Peyer's patch (tissue), 4 donors: ENCODE results near the gene NLRP12. TPM values are rescaled to one million over a fixed set of nuclear protein-coding genes. Genes with fewer than 3 reads are reported as not detected.
"Not testable (repeated sequence)": the region's sequence is repeated elsewhere in the genome, so short reads cannot be mapped to it uniquely, and the experiment has no call there.

Source experiments
- DNase-seq, 3 donors: peaks; one replicate each; pipeline ENCODE4 v3.0.0-alpha.2; 2017 to 2019
- H3K27ac ChIP-seq, 4 donors: fragments of 200-600 bp; sonication (generic); one replicate each; pipeline ENCODE4 v1.5.1; 2016 to 2019
- H3K27me3 ChIP-seq, 2 donors: fragments of 200-600 bp; sonication (generic); one replicate each; pipeline ENCODE4 v1.5.1; 2019
- H3K36me3 ChIP-seq, 3 donors: fragments of 200-600 bp; sonication (generic); one replicate each; pipeline ENCODE4 v1.5.1; 2016 to 2019
- H3K4me1 ChIP-seq, 4 donors: fragments of 200-600 bp; sonication (generic); one replicate each; pipeline ENCODE4 v1.5.1; 2016 to 2019
- H3K4me3 ChIP-seq, 4 donors: fragments of 200-600 bp; sonication (generic); 1 replicate in 3 of 4; 2 replicates in 1 of 4; pipeline ENCODE4 v1.5.1; 2016 to 2019; ENCODE audit warnings: mild to moderate bottlenecking in 1 of 4
- H3K9me3 ChIP-seq, 4 donors: fragments of 200-600 bp; sonication (generic); one replicate each; pipeline ENCODE4 v1.5.1; 2016 to 2019; ENCODE audit warnings: mild to moderate bottlenecking in 1 of 4
- POLR2A ChIP-seq, 2 donors: fragments of 450-650 bp; IDR thresholded peaks; one replicate each; pipeline ENCODE4 v1.5.1; 2017; ENCODE audit warnings: antibody characterized with exemption in 2 of 2, mild to moderate bottlenecking in 2 of 2, moderate library complexity in 2 of 2
- total RNA-seq, 4 donors: library from RNA; depleted of rRNA; stranded (reverse); fragments of >200 nt; gene quantifications; one replicate each; pipeline ENCODE4 v1.1.0, GENCODE V29; 2016
- TF ChIP-seq, protein P1 (sequence below), 6 experiments: fragments of 450-650 bp in 4 of 6; fragments of 200-600 bp in 2 of 6; sonication (generic) in 1 of 6; IDR thresholded peaks; one replicate each; pipeline ENCODE4 v1.5.1; 2017 to 2019; ENCODE audit warnings: antibody characterized with exemption in 6 of 6, mild to moderate bottlenecking in 3 of 6, moderate library complexity in 1 of 6

Gene NLRP12
- total RNA-seq, 4 donors from 2014 or later, result 0.67 TPM; not detected in 3

DNA sequence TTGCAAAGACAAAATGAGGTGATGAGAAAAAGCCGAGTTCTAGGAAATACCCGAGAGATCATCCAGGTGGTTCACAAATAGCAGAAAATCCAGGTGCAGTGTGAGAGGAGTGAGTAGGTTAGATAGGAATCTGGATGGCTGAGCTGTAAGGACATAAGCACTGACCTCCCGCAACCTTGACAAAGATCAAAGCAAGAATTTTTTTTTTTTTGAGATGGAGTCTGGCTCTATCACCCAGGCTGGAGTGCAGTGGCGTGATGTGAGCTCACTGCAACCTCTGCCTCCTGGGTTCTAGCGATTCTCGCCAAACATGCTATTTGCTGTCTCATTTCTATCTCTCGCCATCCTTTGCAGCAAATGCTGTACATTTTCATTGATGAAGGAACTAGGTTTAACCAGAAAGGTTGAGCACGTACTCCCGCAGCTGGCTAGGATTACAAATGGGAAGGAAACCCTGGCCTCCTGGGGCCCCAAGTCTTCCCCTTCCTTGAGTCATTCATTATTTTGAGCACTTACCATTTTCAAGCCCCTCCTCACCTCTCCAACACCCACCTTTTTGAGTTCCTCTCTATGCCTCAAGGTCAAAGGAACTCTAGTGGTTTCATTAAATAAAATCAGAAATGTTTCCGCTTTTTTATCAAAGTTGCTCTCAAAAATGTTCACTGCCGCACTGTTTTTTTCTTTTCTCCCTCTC is 38.8 kb downstream of the NLRP12 start:
- H3K4me3 ChIP-seq, result no peak overlapping the region
- H3K27me3 ChIP-seq, result no peaks in the 10 kb centered on the region
- no peaks in the 10 kb centered on the region for H3K36me3 ChIP-seq
- DNase-seq, result no peak
- no peaks in the 10 kb centered on the region for H3K9me3 ChIP-seq
- TF ChIP-seq, protein P1, sequence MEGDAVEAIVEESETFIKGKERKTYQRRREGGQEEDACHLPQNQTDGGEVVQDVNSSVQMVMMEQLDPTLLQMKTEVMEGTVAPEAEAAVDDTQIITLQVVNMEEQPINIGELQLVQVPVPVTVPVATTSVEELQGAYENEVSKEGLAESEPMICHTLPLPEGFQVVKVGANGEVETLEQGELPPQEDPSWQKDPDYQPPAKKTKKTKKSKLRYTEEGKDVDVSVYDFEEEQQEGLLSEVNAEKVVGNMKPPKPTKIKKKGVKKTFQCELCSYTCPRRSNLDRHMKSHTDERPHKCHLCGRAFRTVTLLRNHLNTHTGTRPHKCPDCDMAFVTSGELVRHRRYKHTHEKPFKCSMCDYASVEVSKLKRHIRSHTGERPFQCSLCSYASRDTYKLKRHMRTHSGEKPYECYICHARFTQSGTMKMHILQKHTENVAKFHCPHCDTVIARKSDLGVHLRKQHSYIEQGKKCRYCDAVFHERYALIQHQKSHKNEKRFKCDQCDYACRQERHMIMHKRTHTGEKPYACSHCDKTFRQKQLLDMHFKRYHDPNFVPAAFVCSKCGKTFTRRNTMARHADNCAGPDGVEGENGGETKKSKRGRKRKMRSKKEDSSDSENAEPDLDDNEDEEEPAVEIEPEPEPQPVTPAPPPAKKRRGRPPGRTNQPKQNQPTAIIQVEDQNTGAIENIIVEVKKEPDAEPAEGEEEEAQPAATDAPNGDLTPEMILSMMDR (IDR thresholded peaks at IDR 0.05), result no peak
- no peak for TF ChIP-seq POLR2A (IDR thresholded peaks at IDR 0.05)
- no peak overlapping the region for H3K27ac ChIP-seq
- no peaks in the 10 kb centered on the region for H3K4me1 ChIP-seq

GRCh38 chr19:53782698-53783097 is 41.4 kb downstream of the NLRP12 start:
- Histone ChIP-seq H3K27ac (no peak overlapping the region), H3K9me3 (no peaks in the 10 kb centered on the region), H3K27me3 (no peaks in the 10 kb centered on the region), H3K4me1 (no peaks in the 10 kb centered on the region), H3K36me3 (no peaks in the 10 kb centered on the region), H3K4me3 (no peak overlapping the region)
- TF ChIP-seq POLR2A (IDR thresholded peaks at IDR 0.05), result no peak
- TF ChIP-seq, protein P1 (IDR thresholded peaks at IDR 0.05), result no peak
- no peak for DNase-seq

DNA sequence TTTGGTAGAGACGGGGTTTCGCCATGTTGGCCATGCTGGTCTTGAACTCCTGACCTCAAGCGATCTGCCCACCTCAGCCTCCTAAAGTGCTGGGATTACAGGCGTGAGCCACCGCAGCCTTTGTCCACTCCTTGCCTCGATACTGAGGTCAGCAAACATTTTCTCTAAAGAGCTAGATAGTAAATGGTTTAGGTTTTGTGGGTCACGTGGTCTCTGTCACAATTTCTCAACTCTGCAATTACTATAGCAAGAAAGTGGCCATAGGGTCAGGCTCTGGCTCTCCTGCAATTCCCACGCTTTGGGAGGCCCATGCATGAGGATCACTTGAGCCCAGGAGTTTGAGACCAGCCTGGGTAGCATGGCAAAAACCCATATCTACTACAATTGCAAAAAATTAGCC is 42.8 kb downstream of the NLRP12 start:
- not testable (repeated sequence) for H3K4me1 ChIP-seq, H3K9me3 ChIP-seq, H3K4me3 ChIP-seq, H3K27ac ChIP-seq, DNase-seq, H3K36me3 ChIP-seq, H3K27me3 ChIP-seq

- TF ChIP-seq, protein P1 (IDR thresholded peaks at IDR 0.05), result no peak
- no peak for TF ChIP-seq POLR2A (IDR thresholded peaks at IDR 0.05)
- Histone ChIP-seq H3K4me3 (no peak overlapping the region), H3K27ac (no peak overlapping the region), H3K36me3 (no peaks in the 10 kb centered on the region), H3K27me3 (no peaks in the 10 kb centered on the region), H3K4me1 (no peaks in the 10 kb centered on the region), H3K9me3 (no peaks in the 10 kb centered on the region)
- no peak for DNase-seq
These were observed 43.6 kb downstream of the NLRP12 start for GRCh38 chr19:53780506-53780905.

GRCh38 chr19:53775524-53775923 is 48.6 kb downstream of the NLRP12 start:
- Histone ChIP-seq H3K27me3 (no peaks in the 10 kb centered on the region), H3K4me3 (no peak overlapping the region), H3K4me1 (no peaks in the 10 kb centered on the region), H3K9me3 (no peaks in the 10 kb centered on the region), H3K27ac (no peak overlapping the region), H3K36me3 (no peaks in the 10 kb centered on the region)
- TF ChIP-seq, protein P1 (IDR thresholded peaks at IDR 0.05), result no peak
- no peak for TF ChIP-seq POLR2A (IDR thresholded peaks at IDR 0.05)
- DNase-seq, result no peak

DNA sequence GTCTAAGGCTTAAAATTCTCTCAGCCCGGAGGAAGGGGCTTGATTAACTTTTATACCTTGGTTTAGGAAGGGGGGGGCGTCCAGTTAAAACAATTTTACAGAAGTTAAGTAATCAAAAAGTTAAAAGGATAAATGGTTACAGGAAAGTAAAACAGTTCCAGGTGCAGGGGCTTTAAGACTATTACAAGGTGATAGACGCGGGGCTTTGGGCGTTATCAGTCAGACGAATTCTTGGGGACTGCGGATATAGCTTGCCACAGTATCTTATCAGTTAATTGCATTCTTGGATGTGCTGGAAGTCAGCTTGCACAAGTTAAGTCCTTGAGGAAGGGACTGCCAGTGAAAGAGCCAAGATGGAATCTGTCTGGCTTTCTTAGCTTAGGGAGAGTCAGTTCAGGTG is 49.6 kb downstream of the NLRP12 start:
- not testable (repeated sequence) for H3K9me3 ChIP-seq, H3K27me3 ChIP-seq, H3K4me1 ChIP-seq

GRCh38 chr19:53773999-53774398 is 50.1 kb downstream of the NLRP12 start:
- DNase-seq, result no peak
- TF ChIP-seq, protein P1 (IDR thresholded peaks at IDR 0.05), result no peak
- TF ChIP-seq POLR2A (IDR thresholded peaks at IDR 0.05), result no peak
- Histone ChIP-seq H3K27ac (no peak overlapping the region), H3K36me3 (no peaks in the 10 kb centered on the region), H3K4me3 (no peak overlapping the region), H3K4me1 (no peaks in the 10 kb centered on the region), H3K9me3 (no peaks in the 10 kb centered on the region), H3K27me3 (no peaks in the 10 kb centered on the region)

More for the DNA sequence above, 49.6 kb downstream of the NLRP12 start:
- H3K4me3 ChIP-seq, H3K36me3 ChIP-seq, DNase-seq, H3K27ac ChIP-seq: not testable (repeated sequence)
